GM18861 (cell line): ENCODE results near the gene SNAI3.

ENCODE experiments used
- ATAC-seq: cut with Tn5 transposase; IDR thresholded peaks from one replicate; pipeline ENCODE4 v1.9.1; 2021; ENCODE audit not compliant: unreplicated experiment

SNAI3 gene

DNA sequence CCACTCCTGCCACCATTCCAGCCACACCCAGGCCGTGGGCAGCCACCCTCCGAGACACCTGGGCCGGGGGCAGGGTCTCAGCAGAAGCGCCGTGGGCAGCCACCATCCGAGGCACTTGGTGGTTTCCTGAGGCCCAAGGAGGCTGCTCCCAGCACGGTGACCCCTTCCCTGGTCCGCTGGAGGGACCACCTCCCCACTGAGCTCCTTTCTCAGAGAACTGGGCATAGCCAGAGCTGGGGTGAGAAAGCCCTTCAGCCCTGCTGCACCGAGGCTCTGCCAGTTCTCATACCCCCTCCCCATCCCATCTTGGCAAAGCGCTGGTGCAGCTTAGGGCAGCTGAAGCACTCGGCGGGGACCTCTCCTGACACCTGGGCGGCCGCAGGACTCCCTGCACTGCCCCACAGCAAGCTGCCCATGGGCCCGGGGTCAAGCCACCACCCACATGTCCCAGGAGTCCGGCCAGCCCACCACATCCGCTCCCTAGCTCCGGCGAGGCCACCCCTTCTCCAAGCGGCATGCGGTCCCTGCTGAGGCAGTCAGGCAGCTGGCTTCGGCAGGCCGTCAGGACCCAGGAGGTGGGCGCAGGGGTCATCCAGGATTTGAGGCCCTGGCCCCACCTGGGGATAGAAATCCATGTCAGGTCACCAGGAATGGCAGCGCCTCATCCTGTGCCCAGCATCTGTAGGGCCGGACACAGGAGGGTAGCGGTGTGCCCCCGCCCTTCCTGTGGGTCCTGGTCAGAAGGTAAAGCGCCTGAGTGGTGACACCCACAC lies 34.1 kb downstream of the SNAI3 start:
- no peak for ATAC-seq

DNA sequence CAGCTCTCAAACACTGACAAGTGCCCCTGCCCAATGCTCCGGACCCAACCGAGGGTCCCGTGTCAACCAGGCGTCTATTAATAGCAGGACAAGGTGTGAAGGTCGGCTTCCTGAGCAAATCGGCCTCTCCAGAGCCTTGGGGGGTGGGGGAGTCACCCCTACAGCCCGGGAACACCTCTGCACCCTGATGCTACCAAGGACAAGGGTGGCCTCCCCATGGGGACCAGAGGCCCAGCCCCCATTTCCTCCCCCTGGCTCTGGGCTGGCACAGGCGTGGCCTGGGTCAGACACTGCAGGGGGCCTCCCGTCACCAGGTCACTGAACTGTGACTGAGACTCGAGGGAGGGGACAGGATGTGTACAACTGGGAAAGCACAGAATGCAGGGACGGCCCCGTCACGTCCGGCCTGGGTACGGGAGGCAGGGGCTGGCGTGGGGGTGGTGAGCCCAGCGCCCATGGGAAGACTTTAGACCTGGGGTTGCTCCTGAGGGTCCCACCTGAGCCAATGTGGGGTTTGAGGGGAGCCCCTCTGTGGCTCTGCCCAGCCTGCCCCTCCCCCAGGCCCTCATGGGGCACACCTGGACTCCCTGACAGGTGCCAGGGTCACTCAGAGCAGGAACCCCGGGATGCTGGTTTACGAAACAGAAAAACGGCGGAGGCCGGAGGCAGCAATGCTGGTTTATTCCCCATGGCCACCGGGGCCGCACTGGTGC lies 34.9 kb downstream of the SNAI3 start:
- ATAC-seq, result peak; percentile 79

DNA sequence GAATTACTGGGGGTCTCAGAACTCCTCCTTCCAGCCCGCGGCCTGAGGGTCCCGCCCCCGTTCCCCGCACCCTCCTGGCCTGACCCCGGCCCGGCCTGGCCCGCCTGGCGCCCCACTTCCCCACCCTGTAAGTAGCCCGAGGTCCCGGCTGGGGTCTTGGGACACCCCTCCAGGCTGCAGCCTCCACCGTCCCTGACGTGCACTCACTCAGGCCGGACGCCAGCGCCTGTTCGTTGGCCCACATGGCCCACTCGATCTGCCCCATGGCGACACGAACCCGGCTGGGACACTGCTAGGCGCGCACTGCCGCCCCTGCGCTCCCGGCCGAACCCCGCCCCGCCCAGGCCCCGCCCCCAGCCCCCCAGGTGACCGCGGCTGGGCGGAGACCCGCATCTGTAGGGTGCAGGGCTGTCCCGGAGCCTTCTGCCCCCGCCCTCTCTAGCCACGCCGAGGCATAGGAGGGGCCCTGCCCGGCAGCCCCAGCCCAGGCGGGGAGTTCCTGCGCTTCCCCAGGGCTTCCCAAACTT lies 35.5 kb downstream of the SNAI3 start, which contains the start of gene CYBA:
Gene CYBA (minus strand): TSS at position 305 of the 527 bp plus-strand sequence. CDS start 40 bp downstream, at position 265.
- peak; percentile 44 for ATAC-seq

DNA sequence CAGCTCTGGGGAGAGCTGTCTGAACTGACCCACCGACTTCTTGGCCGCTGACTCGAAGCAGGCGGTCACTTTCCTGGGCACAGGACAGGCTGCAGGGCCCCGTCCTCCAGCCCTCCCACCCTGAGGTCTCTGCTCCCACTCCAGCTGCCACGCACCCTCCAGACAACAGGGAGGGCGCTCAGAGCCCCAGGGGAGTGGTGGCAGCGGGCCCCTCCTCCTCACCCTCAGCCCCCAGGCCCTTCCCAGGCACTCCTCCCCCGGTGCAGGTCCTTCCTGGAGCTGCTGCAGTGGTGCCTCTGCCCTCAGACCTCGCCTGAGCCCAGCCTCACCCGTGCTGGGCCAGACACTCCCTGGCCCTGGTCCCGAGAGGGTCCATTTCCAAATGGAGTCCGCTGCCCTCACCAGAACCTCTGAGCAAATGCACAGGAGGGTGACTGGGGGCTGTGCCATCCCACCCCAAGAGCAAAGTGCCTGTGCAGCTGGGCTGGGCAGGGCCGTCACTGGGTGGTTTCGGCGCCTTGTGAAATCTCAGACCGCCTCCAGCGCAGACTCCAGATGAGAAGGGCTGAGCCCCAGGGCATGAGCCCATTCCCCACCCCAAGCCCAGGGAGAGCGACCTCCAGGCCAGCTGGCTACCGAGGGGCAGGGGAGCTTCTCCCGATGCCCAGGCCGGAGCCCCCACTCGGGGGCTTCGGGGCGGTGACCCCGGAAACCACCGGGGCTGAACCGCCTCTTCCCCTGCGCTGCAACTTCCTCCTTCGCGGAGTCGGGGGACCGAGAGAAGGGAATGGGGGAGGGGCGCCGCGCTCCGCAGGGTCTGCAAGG lies 36.2 kb downstream of the SNAI3 start:
- ATAC-seq, result peak; percentile 4

- ATAC-seq, result no peak
Measured at GRCh38 chr16:88649195-88649923, 36.9 kb downstream of the SNAI3 start.

DNA sequence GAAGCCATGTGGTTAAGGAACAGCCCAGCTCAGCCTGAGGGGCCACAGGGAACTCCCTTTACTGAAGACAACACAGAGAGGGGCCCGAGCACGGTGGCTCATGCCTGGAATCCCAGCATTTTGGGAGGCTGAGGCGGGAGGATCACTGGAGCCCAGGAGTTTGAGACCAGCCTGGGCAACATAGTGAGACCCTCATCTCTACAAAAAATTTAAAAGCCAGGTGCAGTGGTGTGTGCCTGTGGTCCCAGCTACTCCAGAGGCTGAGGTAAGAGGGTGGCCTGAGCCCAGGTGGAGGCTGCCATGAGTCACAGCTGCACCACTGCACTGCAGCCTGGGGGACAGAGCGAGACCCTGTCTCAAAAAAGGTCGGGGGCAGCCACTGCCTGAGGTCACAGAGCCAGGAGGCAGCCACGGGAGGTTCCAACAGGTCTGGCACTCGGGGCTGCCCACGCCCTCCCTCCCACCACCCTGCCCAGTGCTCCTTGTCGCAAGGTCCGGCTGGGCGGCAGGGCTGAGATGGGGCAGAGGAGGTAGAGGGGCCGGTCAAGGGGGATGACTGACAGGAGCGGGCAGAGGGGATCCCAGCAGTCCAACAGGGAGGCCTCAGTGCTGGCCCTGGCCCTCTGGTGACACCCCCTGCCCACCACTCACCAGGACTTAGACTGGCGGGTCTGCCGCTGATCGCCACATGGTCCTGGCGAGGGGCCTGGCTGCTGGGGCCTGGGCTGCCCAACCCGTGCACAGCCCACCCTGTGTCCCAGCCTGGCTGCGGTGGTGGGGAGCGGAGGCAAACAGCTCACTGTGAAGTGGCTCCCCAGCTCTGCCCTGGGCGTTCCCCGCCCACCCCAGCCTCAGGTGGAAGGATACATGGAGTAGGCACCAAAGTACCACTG lies 38.9 kb downstream of the SNAI3 start:
- no peak for ATAC-seq

- ATAC-seq, result no peak
Measured at GRCh38 chr16:88646345-88647034, 39.8 kb downstream of the SNAI3 start.

DNA sequence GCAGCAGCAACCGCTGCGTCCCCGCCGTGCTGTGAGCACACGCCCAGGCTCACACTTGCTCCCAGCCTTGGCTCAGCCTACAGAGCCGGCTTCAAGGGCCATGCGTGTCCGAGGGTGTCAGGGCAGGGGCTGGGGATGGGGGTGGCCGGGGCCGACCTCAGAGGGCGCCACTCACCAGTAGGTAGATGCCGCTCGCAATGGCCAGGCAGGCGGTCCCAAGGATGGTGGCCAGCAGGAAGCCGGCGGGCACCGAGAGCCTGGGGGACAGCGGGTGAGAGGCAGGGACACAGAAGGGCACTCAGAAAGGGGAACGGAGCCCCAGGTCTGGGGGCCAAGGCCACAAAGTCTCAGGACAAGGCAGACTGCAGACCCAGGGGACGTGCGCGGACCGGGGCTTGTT lies 40.4 kb downstream of the SNAI3 start:
- no peak for ATAC-seq

DNA sequence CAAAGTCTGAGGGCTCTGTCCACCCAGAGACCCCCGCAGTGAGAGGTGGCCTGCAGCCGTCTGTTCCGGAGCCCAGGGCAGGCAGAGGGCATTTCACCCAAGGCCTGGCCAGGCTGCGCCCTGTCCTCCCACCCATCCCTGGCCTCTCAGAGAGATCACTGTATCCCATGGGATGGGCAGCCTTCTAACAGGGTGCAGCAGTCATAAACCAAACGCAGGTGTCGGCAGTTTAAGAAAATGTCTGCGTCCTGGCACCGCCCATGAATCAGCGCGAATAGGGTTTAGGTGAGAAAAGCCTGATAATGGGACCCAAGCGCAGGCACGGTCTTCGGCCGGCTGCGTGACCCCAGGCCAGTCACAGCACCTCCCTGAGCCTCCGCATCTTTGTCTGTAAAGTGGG lies 40.9 kb downstream of the SNAI3 start:
- no peak for ATAC-seq

GRCh38 chr16:88643644-88643932 lies 42.7 kb downstream of the SNAI3 start:
- no peak for ATAC-seq

GRCh38 chr16:88642881-88643643 lies 43.2 kb downstream of the SNAI3 start:
- no peak for ATAC-seq

DNA sequence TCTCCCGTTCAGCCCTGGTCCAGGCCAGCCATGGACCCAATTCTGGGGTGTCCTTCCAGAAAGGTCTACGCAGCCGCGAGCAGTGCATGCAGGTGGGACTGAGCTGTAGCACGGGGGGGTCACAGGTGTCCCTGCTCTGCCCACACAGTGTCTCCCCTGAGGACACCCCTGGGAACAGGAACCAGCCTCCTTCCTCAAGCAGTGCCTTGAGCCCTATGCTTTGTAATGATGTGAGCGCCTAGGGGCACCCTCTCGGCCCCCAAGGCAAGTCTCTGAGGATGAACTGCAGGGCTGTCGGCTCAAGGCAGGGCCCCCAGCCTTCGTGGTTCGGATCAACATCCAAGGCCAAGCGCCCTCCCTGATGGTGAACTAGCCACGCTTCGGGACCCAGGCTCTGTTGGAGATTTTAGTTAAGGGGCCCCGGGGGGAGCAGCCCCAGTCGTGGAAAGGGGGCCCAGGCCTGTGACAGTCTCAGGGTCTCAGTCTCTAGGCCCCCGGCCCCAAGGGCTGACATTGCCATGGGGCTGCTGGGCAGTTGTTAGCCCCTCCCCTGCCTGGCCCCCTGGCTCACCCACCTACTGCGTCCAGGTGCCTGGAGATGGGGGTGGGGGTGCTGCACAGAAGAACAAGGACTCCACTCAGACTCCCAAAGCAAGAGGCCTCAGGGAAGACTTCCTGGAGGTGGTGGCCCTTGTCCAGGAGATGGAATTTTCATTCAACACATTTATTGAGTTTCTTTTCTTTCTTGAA lies 45.6 kb downstream of the SNAI3 start:
- no peak for ATAC-seq

GRCh38 chr16:88640039-88640495 lies 46.2 kb downstream of the SNAI3 start:
- no peak for ATAC-seq

GRCh38 chr16:88639231-88640038 lies 46.9 kb downstream of the SNAI3 start:
- ATAC-seq, result no peak

DNA sequence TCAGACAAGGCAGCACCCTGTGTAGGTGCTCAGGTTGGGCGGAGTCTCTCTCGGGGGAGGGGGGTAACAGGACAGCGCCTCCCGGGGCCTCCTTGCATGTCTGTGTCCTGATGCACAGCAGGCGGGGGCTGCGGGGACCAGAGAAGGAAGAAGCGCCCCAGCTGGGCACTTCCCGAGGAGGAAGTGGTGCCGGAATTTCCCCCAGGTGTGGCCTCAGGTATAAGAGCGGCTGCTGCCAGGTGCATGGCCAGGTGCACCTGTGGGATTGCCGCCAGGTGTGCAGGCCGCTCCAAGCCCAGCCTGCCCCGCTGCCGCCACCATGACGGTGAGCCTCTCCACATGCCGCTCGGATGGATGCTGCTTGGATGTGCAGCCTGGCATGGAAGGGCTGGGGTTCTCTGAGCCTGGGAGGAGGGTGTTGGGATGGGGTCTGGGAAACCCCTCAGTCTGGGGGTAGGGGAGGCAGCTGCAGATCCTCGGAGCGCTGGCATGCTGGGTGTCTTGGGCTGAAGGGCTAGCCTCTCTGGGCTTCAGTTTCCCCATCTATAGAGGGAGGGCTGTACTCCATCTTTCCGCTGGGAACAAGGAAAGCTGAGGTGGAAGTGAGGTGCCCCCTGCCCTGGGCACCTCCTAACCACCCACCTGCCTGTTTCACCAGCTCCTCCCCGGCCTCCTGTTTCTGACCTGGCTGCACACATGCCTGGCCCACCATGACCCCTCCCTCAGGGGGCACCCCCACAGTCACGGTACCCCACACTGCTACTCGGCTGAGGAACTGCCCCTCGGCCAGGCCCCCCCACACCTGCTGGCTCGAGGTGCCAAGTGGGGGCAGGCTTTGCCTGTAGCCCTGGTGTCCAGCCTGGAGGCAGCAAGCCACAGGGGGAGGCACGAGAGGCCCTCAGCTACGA lies 47.7 kb downstream of the SNAI3 start, which contains the start of gene IL17C:
Gene IL17C (plus strand): TSS at position 250 of the 908 bp plus-strand sequence. CDS start 70 bp downstream, at position 320.
- ATAC-seq, result no peak
